Measurements from ENCODE around the gene DPCD. TPM values are rescaled to one million over a fixed set of nuclear protein-coding genes. Genes with fewer than 3 reads are reported as not detected.

The DPCD gene
- polyA plus RNA-seq, 1 donor from 2014 or later: 234 TPM

DNA sequence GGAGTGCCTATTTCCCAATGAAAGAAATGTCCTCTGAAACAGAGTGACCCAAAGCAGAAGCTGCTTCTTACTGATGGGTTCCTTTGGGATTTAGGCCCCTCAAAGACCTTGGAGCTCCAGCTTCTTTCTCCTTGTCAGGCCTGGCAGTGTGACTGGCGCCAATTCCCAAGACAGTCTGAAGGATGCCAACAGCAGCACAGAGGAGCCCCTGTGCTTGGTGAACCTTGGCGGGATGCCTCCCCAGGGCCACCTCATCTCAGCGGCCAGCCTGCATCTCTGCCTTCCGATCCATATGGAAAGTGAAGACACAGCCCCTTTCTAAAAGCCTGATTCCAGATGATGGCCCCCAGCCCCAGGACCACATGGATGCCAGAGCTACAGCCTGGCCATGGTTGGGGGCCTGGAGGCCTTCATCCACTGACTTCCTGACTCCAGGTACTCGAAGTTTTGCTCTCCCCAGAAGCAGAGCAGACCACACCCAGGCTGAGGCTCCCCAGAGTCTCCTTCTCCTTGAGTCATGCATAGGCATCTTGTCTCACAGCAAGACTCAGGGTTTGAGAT is 61.5 kb downstream of the DPCD start:
- no peak for TF ChIP-seq TAF1 (IDR thresholded peaks at IDR 0.05; ENCODE audit: low read depth)
- TF ChIP-seq SMC3 (conservative IDR thresholded peaks at IDR 0.05; ENCODE audit: poor library complexity): no peak
- no peak for TF ChIP-seq EZH2 (IDR thresholded peaks at IDR 0.05; ENCODE audit: borderline replicate concordance, insufficient read depth, low read length, poor library complexity, severe bottlenecking)
- TF ChIP-seq, protein P1, sequence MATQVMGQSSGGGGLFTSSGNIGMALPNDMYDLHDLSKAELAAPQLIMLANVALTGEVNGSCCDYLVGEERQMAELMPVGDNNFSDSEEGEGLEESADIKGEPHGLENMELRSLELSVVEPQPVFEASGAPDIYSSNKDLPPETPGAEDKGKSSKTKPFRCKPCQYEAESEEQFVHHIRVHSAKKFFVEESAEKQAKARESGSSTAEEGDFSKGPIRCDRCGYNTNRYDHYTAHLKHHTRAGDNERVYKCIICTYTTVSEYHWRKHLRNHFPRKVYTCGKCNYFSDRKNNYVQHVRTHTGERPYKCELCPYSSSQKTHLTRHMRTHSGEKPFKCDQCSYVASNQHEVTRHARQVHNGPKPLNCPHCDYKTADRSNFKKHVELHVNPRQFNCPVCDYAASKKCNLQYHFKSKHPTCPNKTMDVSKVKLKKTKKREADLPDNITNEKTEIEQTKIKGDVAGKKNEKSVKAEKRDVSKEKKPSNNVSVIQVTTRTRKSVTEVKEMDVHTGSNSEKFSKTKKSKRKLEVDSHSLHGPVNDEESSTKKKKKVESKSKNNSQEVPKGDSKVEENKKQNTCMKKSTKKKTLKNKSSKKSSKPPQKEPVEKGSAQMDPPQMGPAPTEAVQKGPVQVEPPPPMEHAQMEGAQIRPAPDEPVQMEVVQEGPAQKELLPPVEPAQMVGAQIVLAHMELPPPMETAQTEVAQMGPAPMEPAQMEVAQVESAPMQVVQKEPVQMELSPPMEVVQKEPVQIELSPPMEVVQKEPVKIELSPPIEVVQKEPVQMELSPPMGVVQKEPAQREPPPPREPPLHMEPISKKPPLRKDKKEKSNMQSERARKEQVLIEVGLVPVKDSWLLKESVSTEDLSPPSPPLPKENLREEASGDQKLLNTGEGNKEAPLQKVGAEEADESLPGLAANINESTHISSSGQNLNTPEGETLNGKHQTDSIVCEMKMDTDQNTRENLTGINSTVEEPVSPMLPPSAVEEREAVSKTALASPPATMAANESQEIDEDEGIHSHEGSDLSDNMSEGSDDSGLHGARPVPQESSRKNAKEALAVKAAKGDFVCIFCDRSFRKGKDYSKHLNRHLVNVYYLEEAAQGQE (IDR thresholded peaks at IDR 0.05; ENCODE audit: borderline replicate concordance): no peak
- no peak for TF ChIP-seq RAD21 (conservative IDR thresholded peaks at IDR 0.05)
- no peak for TF ChIP-seq EP300 (conservative IDR thresholded peaks at IDR 0.05; ENCODE audit: poor library complexity, severe bottlenecking)
- no peak for TF ChIP-seq MXI1 (conservative IDR thresholded peaks at IDR 0.05; ENCODE audit: poor library complexity, severe bottlenecking)
- TF ChIP-seq POLR2AphosphoS5 (IDR thresholded peaks at IDR 0.05): no peak
- TF ChIP-seq, protein P2, sequence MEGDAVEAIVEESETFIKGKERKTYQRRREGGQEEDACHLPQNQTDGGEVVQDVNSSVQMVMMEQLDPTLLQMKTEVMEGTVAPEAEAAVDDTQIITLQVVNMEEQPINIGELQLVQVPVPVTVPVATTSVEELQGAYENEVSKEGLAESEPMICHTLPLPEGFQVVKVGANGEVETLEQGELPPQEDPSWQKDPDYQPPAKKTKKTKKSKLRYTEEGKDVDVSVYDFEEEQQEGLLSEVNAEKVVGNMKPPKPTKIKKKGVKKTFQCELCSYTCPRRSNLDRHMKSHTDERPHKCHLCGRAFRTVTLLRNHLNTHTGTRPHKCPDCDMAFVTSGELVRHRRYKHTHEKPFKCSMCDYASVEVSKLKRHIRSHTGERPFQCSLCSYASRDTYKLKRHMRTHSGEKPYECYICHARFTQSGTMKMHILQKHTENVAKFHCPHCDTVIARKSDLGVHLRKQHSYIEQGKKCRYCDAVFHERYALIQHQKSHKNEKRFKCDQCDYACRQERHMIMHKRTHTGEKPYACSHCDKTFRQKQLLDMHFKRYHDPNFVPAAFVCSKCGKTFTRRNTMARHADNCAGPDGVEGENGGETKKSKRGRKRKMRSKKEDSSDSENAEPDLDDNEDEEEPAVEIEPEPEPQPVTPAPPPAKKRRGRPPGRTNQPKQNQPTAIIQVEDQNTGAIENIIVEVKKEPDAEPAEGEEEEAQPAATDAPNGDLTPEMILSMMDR (IDR thresholded peaks at IDR 0.05; ENCODE audit: poor library complexity, severe bottlenecking): no peak
- Histone ChIP-seq H2AFZ (ENCODE audit: low read depth, low read length) (no peak overlapping the region), H3F3A (ENCODE audit: insufficient read depth, low read length, poor library complexity, severe bottlenecking) (no peaks in the 10 kb centered on the region), H3K4me2 (ENCODE audit: low read length) (no peak overlapping the region), H3K4me3 (ENCODE audit: low read length) (no peak overlapping the region), H3K9me3 (ENCODE audit: low read length) (no peaks in the 10 kb centered on the region), H3K79me2 (replicated peaks; ENCODE audit: insufficient read depth, low read length) (no peaks in the 10 kb centered on the region), H3K27ac (ENCODE audit: low read length) (no peak overlapping the region), H3K9me2 (ENCODE audit: insufficient read depth, low read length) (no peaks in the 10 kb centered on the region), H4K20me1 (ENCODE audit: insufficient read depth) (no peaks in the 10 kb centered on the region), H3K9ac (ENCODE audit: low read length) (no peak overlapping the region), H3K36me3 (ENCODE audit: insufficient read depth, low read length) (no peaks in the 10 kb centered on the region), H3K27me3 (ENCODE audit: insufficient read depth, low read depth, low read length) (peaks cover 5% of the 10 kb centered on the region)

- Histone ChIP-seq H3K9me3 (ENCODE audit: low read length) (no peaks in the 10 kb centered on the region), H3K79me2 (replicated peaks; ENCODE audit: insufficient read depth, low read length) (no peaks in the 10 kb centered on the region), H3F3A (ENCODE audit: insufficient read depth, low read length, poor library complexity, severe bottlenecking) (no peaks in the 10 kb centered on the region), H3K4me3 (ENCODE audit: low read length) (no peak overlapping the region), H3K9ac (ENCODE audit: low read length) (no peak overlapping the region), H3K27ac (ENCODE audit: low read length) (no peak overlapping the region), H2AFZ (ENCODE audit: low read depth, low read length) (no peak overlapping the region), H3K9me2 (ENCODE audit: insufficient read depth, low read length) (no peaks in the 10 kb centered on the region), H3K4me2 (ENCODE audit: low read length) (no peak overlapping the region), H4K20me1 (ENCODE audit: insufficient read depth) (no peaks in the 10 kb centered on the region), H3K27me3 (ENCODE audit: insufficient read depth, low read depth, low read length) (peaks cover 5% of the 10 kb centered on the region), H3K36me3 (ENCODE audit: insufficient read depth, low read length) (no peaks in the 10 kb centered on the region)
- TF ChIP-seq, protein P2 (IDR thresholded peaks at IDR 0.05; ENCODE audit: poor library complexity, severe bottlenecking): no peak
- no peak for TF ChIP-seq RAD21 (conservative IDR thresholded peaks at IDR 0.05)
- no peak for TF ChIP-seq EP300 (conservative IDR thresholded peaks at IDR 0.05; ENCODE audit: poor library complexity, severe bottlenecking)
- TF ChIP-seq, protein P1 (IDR thresholded peaks at IDR 0.05; ENCODE audit: borderline replicate concordance): no peak
- no peak for TF ChIP-seq MXI1 (conservative IDR thresholded peaks at IDR 0.05; ENCODE audit: poor library complexity, severe bottlenecking)
- TF ChIP-seq POLR2AphosphoS5 (IDR thresholded peaks at IDR 0.05): no peak
- TF ChIP-seq TAF1 (IDR thresholded peaks at IDR 0.05; ENCODE audit: low read depth): no peak
- TF ChIP-seq SMC3 (conservative IDR thresholded peaks at IDR 0.05; ENCODE audit: poor library complexity): no peak
- TF ChIP-seq EZH2 (IDR thresholded peaks at IDR 0.05; ENCODE audit: borderline replicate concordance, insufficient read depth, low read length, poor library complexity, severe bottlenecking): no peak
Measured at GRCh38 chr10:101650863-101651262, 62.7 kb downstream of the DPCD start.

Measured in neural cell (in vitro differentiated cells).